ENCODE results near the gene SH3RF3. TPM values are rescaled to one million over a fixed set of nuclear protein-coding genes. Genes with fewer than 3 reads are reported as not detected.
"Not testable (repeated sequence)": the region's sequence is repeated elsewhere in the genome, so short reads cannot be mapped to it uniquely, and the experiment has no call there.

The SH3RF3 gene
- total RNA-seq, 1 donor from 2014 or later, result 59.5 TPM

GRCh38 chr2:109117780-109118179 is 11.2 kb upstream of the SH3RF3 start:
- no peak for DNase-seq (ENCODE audit: low spot score)
- Mint-ChIP-seq H3K27ac (ENCODE audit: unreplicated experiment) (no peak overlapping the region), H3K4me1 (ENCODE audit: low read depth) (no peaks in the 10 kb centered on the region)

GRCh38 chr2:109118321-109118720 is 10.7 kb upstream of the SH3RF3 start:
- TF ChIP-seq CTCF (IDR thresholded peaks at IDR 0.05), result no peak
- Mint-ChIP-seq H3K27me3 (ENCODE audit: low read depth) (peaks cover 5% of the 10 kb centered on the region), H3K4me3 (ENCODE audit: unreplicated experiment) (no peak overlapping the region), H3K36me3 (ENCODE audit: low read depth) (peaks cover 9% of the 10 kb centered on the region), H3K4me1 (ENCODE audit: low read depth) (no peaks in the 10 kb centered on the region), H3K27ac (ENCODE audit: unreplicated experiment) (no peak overlapping the region), H3K9me3 (ENCODE audit: low read depth) (peaks cover 20% of the 10 kb centered on the region)
- no peak for DNase-seq (ENCODE audit: low spot score)

More at GRCh38 chr2:109117780-109118179, 11.2 kb upstream of the SH3RF3 start:
- Mint-ChIP-seq H3K36me3 (ENCODE audit: low read depth) (peaks cover 9% of the 10 kb centered on the region), H3K9me3 (ENCODE audit: low read depth) (peaks cover 20% of the 10 kb centered on the region), H3K4me3 (ENCODE audit: unreplicated experiment) (no peak overlapping the region), H3K27me3 (ENCODE audit: low read depth) (peaks cover 5% of the 10 kb centered on the region)
- TF ChIP-seq CTCF (IDR thresholded peaks at IDR 0.05), result no peak

DNA sequence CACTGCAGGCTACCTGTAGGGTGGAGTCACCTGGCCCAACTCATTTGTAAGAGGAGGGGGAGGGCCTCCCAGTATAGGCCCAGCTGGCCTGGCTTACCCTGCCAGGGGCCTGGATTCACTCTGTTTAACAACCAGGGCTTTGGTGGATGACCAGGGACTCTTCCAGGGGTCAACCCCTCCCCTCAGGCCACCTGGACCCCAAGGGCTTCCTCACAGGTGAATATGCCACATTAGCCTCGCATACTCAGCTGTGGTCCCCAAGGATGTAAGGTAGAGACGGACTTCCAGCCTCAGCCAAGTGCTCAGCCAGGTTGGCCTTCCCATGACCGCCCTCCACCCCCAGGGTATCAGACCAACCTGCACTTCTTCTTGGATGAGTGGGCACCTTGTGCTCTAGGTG is 8.8 kb upstream of the SH3RF3 start:
- peaks cover 6% of the 10 kb centered on the region for H3K4me1 Mint-ChIP-seq (ENCODE audit: low read depth)

GRCh38 chr2:109120686-109121085 is 8.3 kb upstream of the SH3RF3 start:
- H3K9me3 Mint-ChIP-seq (ENCODE audit: low read depth), result peaks cover 10% of the 10 kb centered on the region
- not testable (repeated sequence) for H3K27me3 Mint-ChIP-seq (ENCODE audit: low read depth); H3K4me3 Mint-ChIP-seq (ENCODE audit: unreplicated experiment); H3K27ac Mint-ChIP-seq (ENCODE audit: unreplicated experiment); H3K36me3 Mint-ChIP-seq (ENCODE audit: low read depth); DNase-seq (ENCODE audit: low spot score)
- peaks cover 11% of the 10 kb centered on the region for H3K4me1 Mint-ChIP-seq (ENCODE audit: low read depth)

More for the DNA sequence above, 8.8 kb upstream of the SH3RF3 start:
- DNase-seq (ENCODE audit: low spot score), result no peak
- peaks cover 3% of the 10 kb centered on the region for H3K36me3 Mint-ChIP-seq (ENCODE audit: low read depth)
- no peak for TF ChIP-seq CTCF (IDR thresholded peaks at IDR 0.05)
- H3K9me3 Mint-ChIP-seq (ENCODE audit: low read depth), result peaks cover 12% of the 10 kb centered on the region
- no peak overlapping the region for H3K27ac Mint-ChIP-seq (ENCODE audit: unreplicated experiment)
- no peak overlapping the region for H3K4me3 Mint-ChIP-seq (ENCODE audit: unreplicated experiment)
- H3K27me3 Mint-ChIP-seq (ENCODE audit: low read depth), result no peaks in the 10 kb centered on the region

- H3K4me3 Mint-ChIP-seq (ENCODE audit: unreplicated experiment), result no peak overlapping the region
- TF ChIP-seq CTCF (IDR thresholded peaks at IDR 0.05), result no peak
- H3K36me3 Mint-ChIP-seq (ENCODE audit: low read depth), result peaks cover 3% of the 10 kb centered on the region
- no peak for DNase-seq (ENCODE audit: low spot score)
- peaks cover 35% of the 10 kb centered on the region for H3K4me1 Mint-ChIP-seq (ENCODE audit: low read depth)
- no peaks in the 10 kb centered on the region for H3K9me3 Mint-ChIP-seq (ENCODE audit: low read depth)
- no peak overlapping the region for H3K27ac Mint-ChIP-seq (ENCODE audit: unreplicated experiment)
- no peaks in the 10 kb centered on the region for H3K27me3 Mint-ChIP-seq (ENCODE audit: low read depth)
These were observed 5.3 kb upstream of the SH3RF3 start for GRCh38 chr2:109123586-109124201.

GRCh38 chr2:109124982-109125592 is 3.9 kb upstream of the SH3RF3 start:
- no peak for DNase-seq (ENCODE audit: low spot score)
- Mint-ChIP-seq H3K9me3 (ENCODE audit: low read depth) (no peaks in the 10 kb centered on the region), H3K36me3 (ENCODE audit: low read depth) (peaks cover 5% of the 10 kb centered on the region), H3K27ac (ENCODE audit: unreplicated experiment) (peak overlapping the region; percentile 88), H3K27me3 (ENCODE audit: low read depth) (no peaks in the 10 kb centered on the region), H3K4me3 (ENCODE audit: unreplicated experiment) (peak overlapping the region; percentile 1), H3K4me1 (ENCODE audit: low read depth) (peaks cover 35% of the 10 kb centered on the region)
- no peak for TF ChIP-seq CTCF (IDR thresholded peaks at IDR 0.05)

Data from chondrocyte (in vitro differentiated cells).